GM12872 (cell line): ENCODE measurements around the gene DPP6.

Source experiments
- CTCF ChIP-seq: IDR thresholded peaks from 3 replicates; pipeline ENCODE4 v1.5.1; 2011; ENCODE audit warnings: low read depth, mild to moderate bottlenecking, low read length, moderate library complexity; ENCODE audit not compliant: insufficient read depth

DPP6 gene

GRCh38 chr7:154795014-154795413, 742.8 kb downstream of the DPP6 start:
- TF ChIP-seq CTCF: no peak

- TF ChIP-seq CTCF: no peak
Observed at GRCh38 chr7:154795437-154795836, 743.2 kb downstream of the DPP6 start.

GRCh38 chr7:154804449-154804848, 752.3 kb downstream of the DPP6 start:
- TF ChIP-seq CTCF: no peak

- no peak for TF ChIP-seq CTCF
Observed at GRCh38 chr7:154812027-154812426, 759.8 kb downstream of the DPP6 start.

GRCh38 chr7:154817224-154817896, 765.2 kb downstream of the DPP6 start:
- TF ChIP-seq CTCF: no peak

- no peak for TF ChIP-seq CTCF
Observed at GRCh38 chr7:154827007-154827406, 774.8 kb downstream of the DPP6 start.

GRCh38 chr7:154832557-154833138, 780.5 kb downstream of the DPP6 start:
- peak; percentile 52 for TF ChIP-seq CTCF
